ENCODE measurements around the gene CSNK1G3.

CSNK1G3 gene

DNA sequence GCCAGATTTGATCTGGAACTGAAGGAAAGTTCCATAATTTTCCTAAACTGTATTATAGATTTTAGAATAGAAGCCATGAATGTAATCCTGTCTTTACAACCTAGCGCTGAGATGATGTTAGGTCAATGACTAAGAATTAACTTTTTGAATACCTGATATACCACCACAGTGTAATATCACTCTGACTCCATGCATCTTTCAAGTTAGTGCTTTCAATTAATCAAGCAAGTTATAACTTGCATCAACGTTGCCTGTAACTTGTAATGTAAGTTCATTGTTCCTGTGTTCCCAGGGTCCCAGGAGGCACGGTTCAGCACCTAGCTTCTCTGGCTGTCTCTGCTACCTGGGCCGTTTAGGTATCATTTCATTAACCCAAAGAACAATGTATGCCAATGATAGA lies 139.3 kb downstream of the CSNK1G3 start:
- no peak for DNase-seq

- no peak for DNase-seq
Observed at GRCh38 chr5:123659011-123659410, 147.0 kb downstream of the CSNK1G3 start.

- DNase-seq: no peak
Observed at GRCh38 chr5:123659495-123659894, 147.5 kb downstream of the CSNK1G3 start.

DNA sequence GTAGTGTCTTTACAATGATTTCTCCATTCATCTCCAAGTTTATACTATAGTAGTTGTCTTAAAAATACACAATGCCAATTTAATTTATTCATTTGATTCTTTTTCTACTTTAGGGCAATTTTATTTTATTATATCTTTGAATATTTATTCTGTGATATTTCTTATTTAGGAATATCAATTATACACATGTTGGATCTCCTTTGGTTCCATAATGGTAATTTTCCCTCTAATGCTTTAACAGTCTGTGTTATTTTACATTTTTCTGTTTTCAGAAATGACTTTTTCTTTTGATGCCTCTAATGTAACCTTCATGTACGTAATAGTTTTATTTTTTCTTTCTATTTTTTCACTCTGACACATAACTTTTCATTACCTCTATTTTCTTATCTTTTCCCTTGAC lies 153.0 kb downstream of the CSNK1G3 start:
- DNase-seq: no peak

DNA sequence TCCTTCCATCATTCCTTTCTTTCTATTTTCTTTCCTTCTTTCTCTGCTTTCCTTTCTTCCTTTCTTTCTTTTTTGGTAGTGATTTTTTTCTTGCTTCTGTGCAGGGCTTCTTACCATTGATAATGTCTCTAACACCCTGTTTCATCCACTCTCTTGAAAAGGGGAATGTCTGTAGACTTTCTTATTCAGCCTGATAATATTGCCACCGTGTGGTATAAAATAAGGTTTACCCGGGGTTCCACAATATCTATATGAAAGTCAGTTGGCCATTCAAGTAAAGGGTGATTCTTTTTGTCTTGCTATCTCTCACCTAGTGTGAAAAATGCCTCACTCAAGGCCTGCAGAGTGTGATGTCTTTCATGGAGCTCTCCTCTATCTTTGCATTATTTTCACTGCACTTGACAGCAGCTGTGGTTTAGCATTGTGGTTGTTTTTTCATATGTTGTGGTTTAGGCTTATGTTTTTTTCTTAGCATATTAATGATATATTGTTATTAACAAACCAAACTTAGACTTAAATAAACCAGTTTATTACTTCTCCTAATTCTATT lies 153.9 kb downstream of the CSNK1G3 start:
- no peak for DNase-seq

Data from hippocampal formation (tissue), 2 donors.